VCaP (cell line): ENCODE measurements around the gene UBE2G1.
A peak's percentile ranks its signal among the peaks of the same experiment; 100 is the strongest.

Experiments
- H3K27ac ChIP-seq: fragments of 450-650 bp; 2 replicates; pipeline ENCODE4 v1.5.1; 2017
- TF ChIP-seq, protein P1 (sequence below): fragments of 450-650 bp; conservative IDR thresholded peaks from 2 replicates; pipeline ENCODE4 v1.5.1; 2017; ENCODE audit warnings: mild to moderate bottlenecking, moderate library complexity

The UBE2G1 gene

DNA sequence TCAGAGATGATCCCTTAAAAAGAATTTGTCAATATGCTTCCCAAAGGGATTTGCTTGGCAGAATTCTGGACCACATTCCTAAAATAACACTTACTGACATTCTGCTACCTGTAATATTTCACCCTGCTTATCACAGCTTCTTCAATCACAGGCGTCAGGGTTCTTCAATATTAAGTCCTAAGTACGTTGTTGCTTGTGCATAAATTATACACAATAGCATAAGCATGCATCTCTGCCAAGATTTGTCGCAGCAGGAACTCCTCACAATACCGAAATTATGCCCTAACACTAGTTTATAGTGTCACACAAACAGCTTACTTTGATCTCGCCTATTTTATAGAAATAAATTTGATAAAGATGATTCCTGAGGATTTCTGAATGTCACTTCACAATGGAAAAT, 48.9 kb downstream of the UBE2G1 start:
- peak overlapping the region; percentile 60; the same call in 1 of the 2 replicates for H3K27ac ChIP-seq
- TF ChIP-seq, protein P1, sequence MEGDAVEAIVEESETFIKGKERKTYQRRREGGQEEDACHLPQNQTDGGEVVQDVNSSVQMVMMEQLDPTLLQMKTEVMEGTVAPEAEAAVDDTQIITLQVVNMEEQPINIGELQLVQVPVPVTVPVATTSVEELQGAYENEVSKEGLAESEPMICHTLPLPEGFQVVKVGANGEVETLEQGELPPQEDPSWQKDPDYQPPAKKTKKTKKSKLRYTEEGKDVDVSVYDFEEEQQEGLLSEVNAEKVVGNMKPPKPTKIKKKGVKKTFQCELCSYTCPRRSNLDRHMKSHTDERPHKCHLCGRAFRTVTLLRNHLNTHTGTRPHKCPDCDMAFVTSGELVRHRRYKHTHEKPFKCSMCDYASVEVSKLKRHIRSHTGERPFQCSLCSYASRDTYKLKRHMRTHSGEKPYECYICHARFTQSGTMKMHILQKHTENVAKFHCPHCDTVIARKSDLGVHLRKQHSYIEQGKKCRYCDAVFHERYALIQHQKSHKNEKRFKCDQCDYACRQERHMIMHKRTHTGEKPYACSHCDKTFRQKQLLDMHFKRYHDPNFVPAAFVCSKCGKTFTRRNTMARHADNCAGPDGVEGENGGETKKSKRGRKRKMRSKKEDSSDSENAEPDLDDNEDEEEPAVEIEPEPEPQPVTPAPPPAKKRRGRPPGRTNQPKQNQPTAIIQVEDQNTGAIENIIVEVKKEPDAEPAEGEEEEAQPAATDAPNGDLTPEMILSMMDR, result no peak

DNA sequence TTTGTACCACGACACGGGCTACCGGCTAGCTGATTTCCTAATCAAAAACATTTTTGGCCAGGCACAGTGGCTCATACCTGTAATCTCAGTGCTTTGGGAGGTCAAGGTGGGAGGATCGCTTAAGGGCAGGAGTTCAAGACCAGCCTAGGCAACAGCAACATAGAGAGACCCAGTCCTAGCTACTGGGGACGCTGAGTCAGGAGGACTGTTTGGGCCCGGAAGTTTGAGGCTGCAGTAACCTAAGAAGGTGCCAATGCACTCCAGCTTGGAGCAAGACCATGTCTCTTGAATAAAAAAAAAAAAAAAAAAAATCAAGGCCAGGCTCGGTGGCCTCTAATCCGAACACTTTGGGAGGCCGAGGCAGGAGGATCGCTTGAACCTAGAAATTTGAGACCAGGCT, 49.8 kb downstream of the UBE2G1 start:
- TF ChIP-seq, protein P1, result no peak
- H3K27ac ChIP-seq, result peak overlapping the region; percentile 60

DNA sequence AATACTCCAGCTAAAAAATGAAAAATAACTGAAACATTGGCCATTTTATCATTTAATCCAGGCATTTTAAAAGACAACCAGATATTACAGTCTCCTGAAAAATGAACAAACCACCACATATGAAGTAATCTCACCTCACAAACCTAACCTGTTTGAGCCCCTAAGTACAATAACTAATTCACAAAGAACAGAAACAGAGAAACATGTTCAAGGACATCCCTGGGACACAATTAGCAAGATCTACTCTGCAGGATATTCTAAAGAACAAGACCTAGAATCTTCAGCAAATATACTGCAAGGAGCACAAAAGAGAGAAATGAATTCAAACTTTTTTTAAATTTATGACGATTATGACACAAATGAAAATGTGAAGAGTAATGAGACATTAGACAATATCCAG, 51.9 kb downstream of the UBE2G1 start:
- TF ChIP-seq, protein P1, result no peak
- no peak overlapping the region for H3K27ac ChIP-seq

DNA sequence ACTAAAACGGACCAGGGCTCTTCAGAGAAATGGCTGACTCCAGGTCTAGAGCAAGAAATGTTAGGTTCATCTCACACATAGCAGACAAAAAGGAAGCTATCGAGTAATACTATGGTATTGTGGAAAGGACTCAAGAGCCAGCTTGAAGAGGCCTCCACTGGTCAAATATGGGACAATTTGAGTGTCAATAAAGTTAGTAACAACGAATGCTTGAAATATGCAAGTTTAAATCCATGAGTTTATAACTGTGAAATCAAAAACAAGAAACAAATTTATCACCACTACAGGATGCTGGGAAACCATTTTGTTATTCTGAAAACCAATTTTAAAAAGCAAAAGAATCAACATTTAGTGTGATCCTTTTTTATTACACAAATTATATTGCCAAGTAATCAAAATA, 52.3 kb downstream of the UBE2G1 start:
- TF ChIP-seq, protein P1, result no peak
- no peak overlapping the region for H3K27ac ChIP-seq

DNA sequence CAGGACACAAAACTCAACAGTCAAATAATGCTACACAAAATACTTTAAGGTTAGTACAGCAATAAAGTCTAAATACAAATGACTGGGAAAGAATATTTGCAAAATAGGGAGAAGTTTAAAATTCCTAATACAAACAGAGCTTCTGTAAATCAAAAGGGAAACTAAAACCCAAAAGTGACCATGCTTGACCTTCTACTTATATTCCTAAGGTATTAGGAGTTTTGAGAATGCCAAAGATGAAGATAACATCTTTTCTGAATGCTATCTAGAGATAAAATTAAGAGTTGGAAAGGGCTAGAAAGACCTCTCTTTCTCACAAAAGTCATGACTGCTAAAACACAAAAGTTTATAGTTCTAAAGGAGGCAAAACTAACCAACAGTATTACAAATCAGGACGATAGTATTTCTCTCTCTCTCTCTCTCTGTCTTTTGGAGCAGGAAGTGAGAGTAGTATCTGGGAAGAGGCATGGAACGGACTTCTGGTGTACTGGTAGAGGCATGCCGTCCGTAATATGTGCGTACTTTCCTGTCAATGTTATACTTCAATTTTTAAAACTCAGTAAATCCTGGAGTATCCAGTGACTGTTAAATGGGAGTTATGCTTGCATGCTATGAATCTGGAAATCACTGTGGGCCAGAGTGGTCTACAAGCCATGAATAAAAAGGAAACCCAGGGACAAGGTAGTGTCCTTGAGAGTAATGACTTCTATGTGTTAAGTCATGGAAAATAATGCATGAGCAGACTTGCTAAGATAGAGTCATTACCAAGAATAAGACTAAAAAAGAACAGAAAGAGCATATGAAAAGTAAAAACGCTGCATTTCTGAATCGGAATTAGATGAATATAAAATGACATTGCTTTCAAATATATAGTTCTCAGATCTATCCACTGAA, 53.0 kb downstream of the UBE2G1 start:
- TF ChIP-seq, protein P1, result no peak
- peak overlapping the region; percentile 10; the same call in 1 of the 2 replicates for H3K27ac ChIP-seq

DNA sequence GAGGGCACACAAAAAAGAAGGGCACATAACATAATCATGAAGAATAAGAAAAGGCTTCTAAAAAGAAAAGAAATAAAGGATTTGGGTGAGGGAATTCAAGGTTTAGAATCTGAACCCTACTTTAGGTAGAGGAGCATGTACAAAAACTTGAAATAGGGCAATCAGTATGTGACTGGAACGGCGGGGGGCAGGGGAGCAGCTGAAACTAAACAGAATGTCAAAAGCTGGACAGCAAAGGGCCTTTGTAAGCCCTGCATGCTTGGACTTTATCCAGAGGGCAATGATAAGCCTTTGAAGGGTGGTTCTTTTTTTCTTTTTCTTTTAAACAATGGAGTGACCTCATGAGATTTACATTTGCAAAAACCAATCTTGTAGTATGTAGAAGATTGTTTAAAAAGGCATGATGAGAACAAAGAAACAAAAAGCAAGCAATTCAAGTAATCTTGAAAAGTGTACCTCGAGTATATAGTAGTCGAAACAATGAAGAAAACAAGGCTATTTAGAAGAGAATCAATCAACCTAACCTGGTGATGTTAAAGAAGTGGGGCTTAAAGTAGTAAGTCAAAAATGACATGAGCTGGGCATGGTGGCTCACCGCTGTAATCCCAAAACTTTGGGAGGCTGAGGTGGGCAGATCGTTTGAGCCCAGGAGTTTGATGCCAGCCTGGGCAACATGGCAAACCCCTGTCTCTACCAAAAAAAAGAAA, 56.0 kb downstream of the UBE2G1 start:
- H3K27ac ChIP-seq, result peak overlapping the region; percentile 66
- TF ChIP-seq, protein P1, result no peak

DNA sequence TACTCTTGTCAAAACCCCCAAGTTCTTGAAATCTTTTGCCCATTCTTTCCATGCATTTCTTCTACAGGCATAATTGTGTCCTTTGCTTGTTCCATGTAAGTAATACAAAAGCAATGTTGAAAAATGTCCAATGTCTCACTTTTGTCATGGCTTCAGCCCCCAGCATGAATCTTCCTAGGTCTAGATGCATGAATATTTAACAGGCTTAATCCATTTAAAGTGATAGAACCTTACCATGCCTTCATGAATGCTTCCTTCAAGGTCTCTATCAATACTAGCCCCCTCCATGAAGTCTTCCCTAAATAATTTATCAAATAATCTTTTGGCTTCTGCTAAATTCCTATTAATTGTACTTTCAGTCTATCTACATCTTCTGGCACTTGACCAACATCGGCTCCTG, 56.6 kb downstream of the UBE2G1 start:
- TF ChIP-seq, protein P1, result no peak
- peak overlapping the region; percentile 66 for H3K27ac ChIP-seq
